Caco-2 (cell line): ENCODE measurements around the gene PRDM11. TPM values are rescaled to one million over a fixed set of nuclear protein-coding genes. Genes with fewer than 3 reads are reported as not detected.

Source experiments
- BruUV-seq: library from RNA; stranded (reverse); fragments of 400-500 nt; replicated peaks from 2 replicates; lab custom pipeline; 2021; lab: Mats Ljungman, UMichigan
- CTCF ChIA-PET: fragments of 300-600 bp; sonication (Branson Sonifier 250); formaldehyde crosslinking; loops from one replicate; lab custom pipeline; 2022; ENCODE audit warnings: antibody characterized with exemption; lab: Charles Lee
- POLR2A ChIA-PET: fragments of 300-600 bp; sonication (Branson Sonifier 250); formaldehyde crosslinking; loops from one replicate; lab custom pipeline; 2022; ENCODE audit warnings: antibody characterized with exemption; lab: Charles Lee
- DNase-seq, 2 experiments: peaks; one replicate each; pipeline versions ENCODE4 v3.0.0 to v3.0.0-alpha.2; 2020 to 2022
- H3K27me3 ChIP-seq: replicated peaks from 2 replicates; pipeline ENCODE4 v1.6.0; 2011; ENCODE audit warnings: low read length; ENCODE audit not compliant: control insufficient read depth, insufficient read depth
- H3K36me3 ChIP-seq: 2 replicates; pipeline ENCODE4 v1.5.1; 2011; ENCODE audit warnings: low read length; ENCODE audit not compliant: control insufficient read depth, insufficient read depth
- H3K4me1 ChIP-seq: fragments of 250-450 bp; sonication (Bioruptor Pico); 2 replicates; pipeline ENCODE4 v1.5.1; 2020; ENCODE audit warnings: mild to moderate bottlenecking
- H3K4me3 ChIP-seq: 2 replicates; pipeline ENCODE4 v1.5.1; 2011; ENCODE audit warnings: low read depth, mild to moderate bottlenecking, control low read depth, low read length
- H3K9me3 ChIP-seq: fragments of 250-450 bp; sonication (Bioruptor Pico); 2 replicates; pipeline ENCODE4 v1.5.1; 2020; ENCODE audit warnings: mild to moderate bottlenecking, moderate library complexity
- H3K27ac Mint-ChIP-seq: one replicate; pipeline ENCODE4 v1.8.0; 2022; ENCODE audit warnings: mixed read lengths; ENCODE audit not compliant: unreplicated experiment
- H3K27me3 Mint-ChIP-seq: one replicate; pipeline ENCODE4 v1.8.0; 2022; ENCODE audit warnings: mixed read lengths; ENCODE audit not compliant: insufficient read depth, unreplicated experiment
- H3K36me3 Mint-ChIP-seq: one replicate; pipeline ENCODE4 v1.8.0; 2022; ENCODE audit warnings: mild to moderate bottlenecking, mixed read lengths; ENCODE audit not compliant: insufficient read depth, unreplicated experiment
- H3K4me1 Mint-ChIP-seq: one replicate; pipeline ENCODE4 v1.8.0; 2022; ENCODE audit warnings: low read depth, mixed read lengths; ENCODE audit not compliant: unreplicated experiment
- H3K4me3 Mint-ChIP-seq: one replicate; pipeline ENCODE4 v1.8.0; 2022; ENCODE audit warnings: mild to moderate bottlenecking, moderate library complexity, mixed read lengths; ENCODE audit not compliant: unreplicated experiment
- H3K9me3 Mint-ChIP-seq: one replicate; pipeline ENCODE4 v1.8.0; 2022; ENCODE audit warnings: mixed read lengths; ENCODE audit not compliant: unreplicated experiment
- CTCF ChIP-seq, 2 experiments: fragments of 200-600 bp in 1 of 2; IDR thresholded peaks; 1 replicate in 1 of 2; 2 replicates in 1 of 2; pipeline versions ENCODE4 v1.5.1 to v1.8.0; 2011 to 2022; ENCODE audit warnings: antibody characterized with exemption in 1 of 2, control low read depth in 1 of 2, inconsistent platforms in 1 of 2, low read depth in 1 of 2, low read length in 1 of 2, mild to moderate bottlenecking in 1 of 2, moderate library complexity in 1 of 2; ENCODE audit not compliant: insufficient read depth in 1 of 2, severe bottlenecking in 1 of 2, unreplicated experiment in 1 of 2
- intact Hi-C: fragments of 100-400 bp; cut with micrococcal nuclease; formaldehyde crosslinking; loops from one replicate; pipeline ENCODE4 v1.10.0; 2022; ENCODE audit not compliant: unreplicated experiment
- total RNA-seq: library from RNA; stranded (reverse); gene quantifications from 2 replicates; pipeline ENCODE4 v1.2.3, GENCODE V29; 2022

Gene PRDM11
- total RNA-seq, 1 experiment from 2014 or later: 11.8 TPM

GRCh38 chr11:45147891-45148675, 1.6 kb downstream of the PRDM11 start:
- peak overlapping the region; percentile 73 for H3K4me3 ChIP-seq
- Mint-ChIP-seq H3K27ac (peak overlapping the region; percentile 64), H3K4me3 (peak overlapping the region; percentile 72), H3K9me3 (no peaks in the 10 kb centered on the region), H3K4me1 (no peaks in the 10 kb centered on the region), H3K36me3 (peaks cover 9% of the 10 kb centered on the region), H3K27me3 (peaks cover 4% of the 10 kb centered on the region)
- ChIA-PET POLR2A (no interaction called here), CTCF (no interaction called here)
- no peaks in the 10 kb centered on the region for H3K4me1 ChIP-seq
- H3K36me3 ChIP-seq: no peaks in the 10 kb centered on the region
- intact Hi-C loops: loop anchor here (1.0 kb wide), 1 partner anchor 32 kb away; no protein-coding TSS in a partner anchor
- no peak for TF ChIP-seq CTCF (IDR thresholded peaks at IDR 0.05; ENCODE audit: insufficient read depth in 1 of 2, low read depth in 1 of 2, low read length in 1 of 2, severe bottlenecking in 1 of 2, unreplicated experiment in 1 of 2)
- BruUV-seq: no TSS peak
- no peaks in the 10 kb centered on the region for H3K9me3 ChIP-seq
- no peak for DNase-seq
- H3K27me3 ChIP-seq: no peaks in the 10 kb centered on the region

- CTCF ChIA-PET: interaction anchor here (0.6 kb wide), 1 partner anchor 132 kb away, joined by 4 read pairs; no protein-coding TSS in a partner anchor
- intact Hi-C loops: no loop called here
- no peak for TF ChIP-seq CTCF (IDR thresholded peaks at IDR 0.05; ENCODE audit: insufficient read depth in 1 of 2, low read depth in 1 of 2, low read length in 1 of 2, severe bottlenecking in 1 of 2, unreplicated experiment in 1 of 2)
- Histone ChIP-seq H3K36me3 (no peaks in the 10 kb centered on the region), H3K9me3 (no peaks in the 10 kb centered on the region), H3K4me1 (no peaks in the 10 kb centered on the region), H3K4me3 (no peak overlapping the region), H3K27me3 (no peaks in the 10 kb centered on the region)
- Mint-ChIP-seq H3K27me3 (peaks cover 2% of the 10 kb centered on the region), H3K27ac (no peak overlapping the region), H3K36me3 (peaks cover 9% of the 10 kb centered on the region), H3K9me3 (no peaks in the 10 kb centered on the region), H3K4me3 (no peak overlapping the region), H3K4me1 (no peaks in the 10 kb centered on the region)
- BruUV-seq: no TSS peak
- POLR2A ChIA-PET: no interaction called here
- DNase-seq: no peak
These were observed 3.1 kb downstream of the PRDM11 start for GRCh38 chr11:45149483-45150056.

GRCh38 chr11:45150301-45150700, 3.9 kb downstream of the PRDM11 start:
- Mint-ChIP-seq H3K4me1 (no peaks in the 10 kb centered on the region), H3K36me3 (peaks cover 9% of the 10 kb centered on the region), H3K27me3 (no peaks in the 10 kb centered on the region), H3K9me3 (no peaks in the 10 kb centered on the region), H3K27ac (no peak overlapping the region), H3K4me3 (no peak overlapping the region)
- intact Hi-C loops: no loop called here
- Histone ChIP-seq H3K4me1 (no peaks in the 10 kb centered on the region), H3K36me3 (no peaks in the 10 kb centered on the region), H3K27me3 (no peaks in the 10 kb centered on the region), H3K4me3 (no peak overlapping the region), H3K9me3 (no peaks in the 10 kb centered on the region)
- CTCF ChIA-PET: interaction anchor here (0.6 kb wide), 1 partner anchor 131 kb away, joined by 4 read pairs; no protein-coding TSS in a partner anchor
- BruUV-seq: no TSS peak
- no peak for DNase-seq
- POLR2A ChIA-PET: no interaction called here
- TF ChIP-seq CTCF (IDR thresholded peaks at IDR 0.05; ENCODE audit: insufficient read depth in 1 of 2, low read depth in 1 of 2, low read length in 1 of 2, severe bottlenecking in 1 of 2, unreplicated experiment in 1 of 2): no peak
